ENCODE measurements around the gene MXRA8.
A peak's percentile ranks its signal among the peaks of the same experiment; 100 is the strongest.

The MXRA8 gene

GRCh38 chr1:1335792-1336248 lies 22.5 kb downstream of the MXRA8 start:
- no peak for DNase-seq (ENCODE audit: low read depth in 2 of 2)

GRCh38 chr1:1335283-1335682 lies 23.1 kb downstream of the MXRA8 start:
- no peak for DNase-seq (ENCODE audit: low read depth in 2 of 2)

- DNase-seq (ENCODE audit: low read depth in 2 of 2) = no peak
Measured at GRCh38 chr1:1334835-1335234, 23.5 kb downstream of the MXRA8 start.

GRCh38 chr1:1333551-1334241 lies 24.7 kb downstream of the MXRA8 start:
- DNase-seq (ENCODE audit: low read depth in 2 of 2) = no peak

GRCh38 chr1:1332774-1333480 lies 25.4 kb downstream of the MXRA8 start:
- DNase-seq (ENCODE audit: low read depth in 2 of 2) = no peak

- DNase-seq (ENCODE audit: low read depth in 2 of 2) = no peak
Measured at GRCh38 chr1:1332031-1332755, 26.2 kb downstream of the MXRA8 start.

- no peak for DNase-seq (ENCODE audit: low read depth in 2 of 2)
Measured at GRCh38 chr1:1331068-1331965, 27.0 kb downstream of the MXRA8 start, which contains the start of gene TAS1R3. Gene TAS1R3 (plus strand): TSS chr1:1331280. CDS start chr1:1331346, 66 bp downstream.

- no peak for DNase-seq (ENCODE audit: low read depth in 2 of 2)
Measured at GRCh38 chr1:1330366-1331067, 27.8 kb downstream of the MXRA8 start.

- DNase-seq (ENCODE audit: low read depth in 2 of 2) = no peak
Measured at GRCh38 chr1:1329304-1330210, 28.8 kb downstream of the MXRA8 start.

- no peak for DNase-seq (ENCODE audit: low read depth in 2 of 2)
Measured at GRCh38 chr1:1328254-1328653, 30.1 kb downstream of the MXRA8 start.

- DNase-seq (ENCODE audit: low read depth in 2 of 2) = no peak
Measured at GRCh38 chr1:1327291-1327690, 31.1 kb downstream of the MXRA8 start.

- DNase-seq (ENCODE audit: low read depth in 2 of 2) = no peak
Measured at GRCh38 chr1:1326075-1326605, 32.2 kb downstream of the MXRA8 start.

- DNase-seq (ENCODE audit: low read depth in 2 of 2) = no peak
Measured at GRCh38 chr1:1325288-1326074, 32.9 kb downstream of the MXRA8 start.

GRCh38 chr1:1324524-1325287 lies 33.6 kb downstream of the MXRA8 start, which contains the start of the genes CPTP and INTS11:
Gene CPTP (plus strand): TSS chr1:1324802. CDS start chr1:1326911, 2,109 bp downstream.
Gene INTS11 (minus strand): TSS chr1:1324660. CDS start chr1:1324608, 52 bp downstream.
- DNase-seq (ENCODE audit: low read depth in 2 of 2) = peak; percentile 94

- no peak for DNase-seq (ENCODE audit: low read depth in 2 of 2)
Measured at GRCh38 chr1:1324084-1324523, 34.3 kb downstream of the MXRA8 start.

GRCh38 chr1:1322952-1323351 lies 35.4 kb downstream of the MXRA8 start:
- no peak for DNase-seq (ENCODE audit: low read depth in 2 of 2)

GRCh38 chr1:1322418-1322817 lies 35.9 kb downstream of the MXRA8 start:
- no peak for DNase-seq (ENCODE audit: low read depth in 2 of 2)

GRCh38 chr1:1321477-1321876 lies 36.9 kb downstream of the MXRA8 start:
- no peak for DNase-seq (ENCODE audit: low read depth in 2 of 2)
